HEK293T (cell line): Measurements from ENCODE around the gene CNKSR3.

Source experiments
- BHLHE40 ChIP-seq: fragments of 450-650 bp; IDR thresholded peaks from 2 replicates; pipeline ENCODE4 v1.6.1; 2016; ENCODE audit warnings: mild to moderate bottlenecking, moderate library complexity, borderline replicate concordance
- CTBP1 ChIP-seq: fragments of 450-650 bp; IDR thresholded peaks from 2 replicates; pipeline ENCODE4 v1.6.1; 2016; ENCODE audit warnings: borderline replicate concordance
- FOXA1 ChIP-seq: fragments of 450-650 bp; IDR thresholded peaks from 2 replicates; pipeline ENCODE4 v1.6.1; 2016; ENCODE audit warnings: mild to moderate bottlenecking
- FOXK2 ChIP-seq: fragments of 450-650 bp; IDR thresholded peaks from 2 replicates; pipeline ENCODE4 v1.6.1; 2016; ENCODE audit warnings: mild to moderate bottlenecking
- FOXM1 ChIP-seq: fragments of 450-650 bp; IDR thresholded peaks from 2 replicates; pipeline ENCODE4 v1.6.1; 2017; ENCODE audit warnings: mild to moderate bottlenecking, borderline replicate concordance
- HDGF ChIP-seq: fragments of 450-650 bp; IDR thresholded peaks from 2 replicates; pipeline ENCODE4 v1.6.1; 2017; ENCODE audit warnings: antibody characterized with exemption, borderline replicate concordance
- L3MBTL2 ChIP-seq: fragments of 450-650 bp; conservative IDR thresholded peaks from 2 replicates; pipeline ENCODE4 v1.6.1; 2016; ENCODE audit warnings: mild to moderate bottlenecking
- NFRKB ChIP-seq: fragments of 450-650 bp; IDR thresholded peaks from 2 replicates; pipeline ENCODE4 v1.6.1; 2016; ENCODE audit warnings: mild to moderate bottlenecking, moderate library complexity
- SP1 ChIP-seq: fragments of 450-650 bp; IDR thresholded peaks from 2 replicates; pipeline ENCODE4 v1.6.1; 2017
- SUZ12 ChIP-seq: fragments of 450-650 bp; IDR thresholded peaks from 2 replicates; pipeline ENCODE4 v1.6.1; 2016; ENCODE audit warnings: mild to moderate bottlenecking
- TARDBP ChIP-seq: fragments of 450-650 bp; IDR thresholded peaks from 2 replicates; pipeline ENCODE4 v1.6.1; 2016
- ZNF384 ChIP-seq: fragments of 450-650 bp; IDR thresholded peaks from 2 replicates; pipeline ENCODE4 v1.6.1; 2016

DNA sequence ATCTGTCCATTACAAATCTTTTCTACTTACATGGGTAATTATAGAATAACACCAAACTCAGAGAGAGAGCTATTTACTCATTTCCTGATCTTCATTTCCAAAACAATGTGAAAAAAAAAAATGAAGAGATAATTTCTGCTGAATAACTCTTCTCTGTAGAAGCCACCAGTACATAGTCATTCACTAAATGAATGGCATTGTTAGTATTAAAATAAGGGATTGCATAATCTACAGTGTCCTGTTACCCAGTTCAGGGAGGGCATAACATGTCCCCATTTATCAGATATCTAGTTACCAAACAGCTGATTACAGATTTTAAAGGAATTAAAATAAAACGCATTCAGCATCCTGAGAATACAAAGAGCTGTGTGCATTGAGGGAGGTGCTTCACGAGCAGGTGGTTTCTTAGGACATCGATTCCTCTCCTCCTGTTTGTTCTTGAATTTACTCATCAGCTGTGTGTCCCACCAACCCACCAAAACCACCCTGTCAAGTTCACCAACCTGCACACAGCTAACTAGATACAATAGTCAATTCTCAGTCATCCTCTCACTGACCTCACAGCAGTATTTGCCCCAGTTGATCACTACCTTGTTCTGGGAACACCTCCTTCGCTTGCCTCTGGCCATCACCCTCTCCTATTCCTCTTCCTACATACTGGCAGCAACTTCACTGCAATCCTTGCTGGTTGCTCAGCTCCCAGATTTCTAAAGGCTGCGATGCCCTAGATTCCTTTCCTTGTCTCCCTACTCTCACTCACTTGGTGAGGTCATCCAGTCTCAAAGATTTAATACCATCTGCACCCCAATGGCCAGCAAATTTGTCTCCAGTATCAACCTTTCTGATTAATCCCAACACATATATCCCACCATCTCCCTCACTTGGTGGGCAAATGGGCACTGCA lies 18.7 kb downstream of the CNKSR3 start:
- TF ChIP-seq BHLHE40: no peak
- no peak for TF ChIP-seq CTBP1
- TF ChIP-seq FOXM1: no peak
- no peak for TF ChIP-seq SP1
- TF ChIP-seq FOXK2: no peak
- TF ChIP-seq HDGF: no peak
- TF ChIP-seq ZNF384: no peak
- no peak for TF ChIP-seq FOXA1
- TF ChIP-seq NFRKB: no peak
- TF ChIP-seq SUZ12: no peak
- no peak for TF ChIP-seq TARDBP
- no peak for TF ChIP-seq L3MBTL2
